Measurements from ENCODE around the gene NCF4.

NCF4 gene

DNA sequence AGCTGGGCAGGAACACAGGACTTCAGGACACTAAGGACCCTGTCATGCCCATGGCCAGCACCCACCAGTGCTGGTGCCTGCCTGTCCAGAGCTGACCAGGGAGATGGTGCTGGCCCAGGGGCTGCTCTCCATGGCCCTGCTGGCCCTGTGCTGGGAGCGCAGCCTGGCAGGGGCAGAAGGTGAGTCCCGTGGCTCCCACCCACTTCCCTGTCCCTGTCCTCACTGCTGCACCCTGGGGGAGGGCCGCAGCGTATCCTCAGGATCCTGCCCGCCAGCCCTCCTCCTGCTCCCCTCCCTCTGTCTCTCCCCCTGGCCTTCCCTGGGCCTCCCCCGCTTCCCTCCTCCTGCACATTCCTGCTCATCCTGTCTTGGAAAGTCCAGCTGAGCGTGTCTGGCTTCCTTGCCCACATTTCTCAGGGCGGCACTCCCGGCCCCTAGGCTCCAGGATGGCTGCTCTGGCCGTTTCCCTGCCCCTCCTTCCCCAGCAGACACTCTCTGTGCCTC lies 61.4 kb downstream of the NCF4 start:
- DNase-seq (ENCODE audit: low read depth): peak; percentile 19

DNA sequence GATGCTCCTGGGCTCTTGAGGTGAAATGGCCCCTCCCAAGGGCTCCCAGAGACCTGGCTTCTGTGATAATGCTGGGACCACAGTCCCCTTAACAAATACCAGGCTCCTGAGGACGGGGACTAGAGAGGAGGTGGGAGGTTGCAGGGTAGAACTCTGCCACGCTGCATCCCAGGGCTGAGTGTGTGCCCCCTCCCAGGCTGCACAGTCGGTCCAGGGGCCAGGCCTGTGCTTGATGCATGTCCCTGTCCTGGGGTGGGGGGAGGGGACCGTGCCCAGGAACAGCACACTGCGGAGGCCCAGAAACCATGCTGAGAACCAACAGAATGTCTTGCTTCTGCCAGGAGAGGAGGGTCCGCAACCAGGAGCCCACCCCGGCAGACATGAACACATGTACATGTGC lies 61.9 kb downstream of the NCF4 start:
- no peak for DNase-seq (ENCODE audit: low read depth)

DNA sequence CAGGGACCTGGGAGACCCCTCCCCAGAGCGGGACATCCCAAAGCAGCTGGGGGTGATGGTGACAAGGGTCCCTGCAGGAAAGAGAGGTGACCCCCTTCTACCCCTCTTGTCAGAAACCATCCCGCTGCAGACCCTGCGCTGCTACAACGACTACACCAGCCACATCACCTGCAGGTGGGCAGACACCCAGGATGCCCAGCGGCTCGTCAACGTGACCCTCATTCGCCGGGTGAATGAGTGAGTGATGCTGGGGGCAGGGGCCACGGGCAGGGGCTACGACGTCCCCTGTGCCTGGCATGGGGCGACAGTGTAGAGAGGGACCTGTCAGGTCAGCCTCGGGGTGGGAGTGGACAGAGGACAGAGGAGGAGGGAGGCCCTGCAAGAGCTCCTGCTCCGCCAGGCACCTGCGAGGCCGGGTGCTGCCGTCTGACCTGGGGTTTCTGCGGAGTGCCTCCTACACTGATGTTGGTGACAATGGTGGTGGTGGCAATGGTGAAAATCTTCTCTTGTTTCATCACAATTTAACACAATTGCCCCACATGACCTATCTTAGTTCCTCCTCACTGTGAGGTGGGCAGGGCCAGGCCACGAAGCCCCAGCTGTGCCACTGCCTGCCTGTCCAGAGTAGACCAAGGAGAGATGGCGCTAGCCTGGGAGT lies 62.5 kb downstream of the NCF4 start:
- DNase-seq (ENCODE audit: low read depth): no peak

DNA sequence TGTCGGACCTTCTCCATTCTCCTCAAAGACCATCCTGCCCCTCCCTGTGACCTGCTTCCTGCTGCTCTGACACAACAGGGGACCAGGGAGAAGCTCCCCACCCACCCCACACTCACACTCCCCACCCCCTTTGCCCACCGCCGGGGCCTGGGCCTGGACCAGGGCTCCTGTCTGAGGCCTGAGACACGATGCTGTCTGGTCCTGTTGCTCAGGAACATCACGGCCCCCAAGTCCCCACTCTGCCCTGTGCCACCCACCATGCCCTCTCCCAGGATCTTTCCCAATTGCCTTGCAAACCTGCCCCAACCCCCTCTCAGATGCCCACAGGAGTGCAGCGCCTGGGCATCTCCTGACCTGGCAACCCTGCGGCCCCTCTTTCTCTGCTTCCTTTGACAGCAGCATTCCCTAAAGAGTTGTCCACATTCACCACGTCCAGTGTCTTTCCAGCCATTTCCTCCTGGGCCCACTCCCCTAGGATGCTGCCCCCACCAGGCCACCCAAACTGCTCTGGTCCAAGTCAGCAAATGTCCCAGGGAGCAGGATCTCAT lies 63.4 kb downstream of the NCF4 start:
- DNase-seq (ENCODE audit: low read depth): no peak

DNA sequence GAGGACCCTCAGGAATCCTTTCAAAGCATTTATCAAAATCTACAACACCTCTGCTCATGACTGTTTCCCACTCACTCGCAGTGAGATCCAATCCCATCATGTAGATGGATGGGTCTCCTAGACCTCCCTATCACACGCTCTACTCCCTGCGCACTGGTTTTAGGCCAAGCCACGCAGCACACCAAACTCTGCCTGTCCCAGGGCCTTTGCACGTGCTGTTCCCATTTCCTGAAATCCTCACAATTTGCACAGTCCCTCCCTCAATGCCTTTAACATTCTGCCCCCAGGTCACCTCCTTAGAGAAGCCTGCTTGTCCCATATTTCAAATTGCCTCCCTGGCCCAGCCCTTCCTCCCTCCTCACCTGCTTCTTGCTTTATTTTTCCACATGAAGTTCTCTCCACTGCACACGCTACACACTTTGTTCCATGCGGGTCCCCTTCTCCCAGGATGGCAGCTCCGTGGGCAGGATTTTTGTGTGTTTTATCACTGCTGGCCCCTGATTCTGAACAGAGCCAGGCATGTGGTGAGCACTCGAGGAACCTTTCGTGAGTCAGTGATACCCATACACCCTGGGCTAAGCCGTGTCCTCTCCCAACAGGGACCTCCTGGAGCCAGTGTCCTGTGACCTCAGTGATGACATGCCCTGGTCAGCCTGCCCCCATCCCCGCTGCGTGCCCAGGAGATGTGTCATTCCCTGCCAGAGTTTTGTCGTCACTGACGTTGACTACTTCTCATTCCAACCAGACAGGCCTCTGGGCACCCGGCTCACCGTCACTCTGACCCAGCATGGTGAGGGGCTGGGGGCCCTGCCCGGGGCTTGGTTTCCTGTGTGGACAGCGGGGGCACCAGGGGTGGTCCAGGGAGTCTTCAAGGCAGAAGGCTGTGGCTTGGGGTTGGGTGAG lies 64.8 kb downstream of the NCF4 start:
- DNase-seq (ENCODE audit: low read depth): no peak

DNA sequence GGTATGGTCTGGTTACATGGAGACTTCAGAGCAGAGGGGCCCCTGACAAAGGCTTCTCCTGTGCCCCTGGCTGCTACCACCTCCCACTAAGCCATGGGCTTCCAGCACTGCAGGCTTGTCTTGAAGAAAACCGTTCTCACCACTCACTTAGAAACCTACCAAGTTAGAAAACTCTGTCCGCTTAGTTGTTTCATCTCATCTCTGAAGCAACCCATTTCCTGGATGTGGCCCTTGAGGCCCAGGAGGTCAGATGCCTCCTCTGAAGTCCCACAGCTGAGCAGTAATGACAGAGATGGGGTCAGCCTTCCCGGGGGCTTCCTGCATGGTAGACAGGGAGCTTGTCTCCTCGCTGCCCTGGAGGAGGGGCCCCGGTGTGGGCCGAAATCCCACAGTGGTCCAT lies 65.5 kb downstream of the NCF4 start:
- no peak for DNase-seq (ENCODE audit: low read depth)

DNA sequence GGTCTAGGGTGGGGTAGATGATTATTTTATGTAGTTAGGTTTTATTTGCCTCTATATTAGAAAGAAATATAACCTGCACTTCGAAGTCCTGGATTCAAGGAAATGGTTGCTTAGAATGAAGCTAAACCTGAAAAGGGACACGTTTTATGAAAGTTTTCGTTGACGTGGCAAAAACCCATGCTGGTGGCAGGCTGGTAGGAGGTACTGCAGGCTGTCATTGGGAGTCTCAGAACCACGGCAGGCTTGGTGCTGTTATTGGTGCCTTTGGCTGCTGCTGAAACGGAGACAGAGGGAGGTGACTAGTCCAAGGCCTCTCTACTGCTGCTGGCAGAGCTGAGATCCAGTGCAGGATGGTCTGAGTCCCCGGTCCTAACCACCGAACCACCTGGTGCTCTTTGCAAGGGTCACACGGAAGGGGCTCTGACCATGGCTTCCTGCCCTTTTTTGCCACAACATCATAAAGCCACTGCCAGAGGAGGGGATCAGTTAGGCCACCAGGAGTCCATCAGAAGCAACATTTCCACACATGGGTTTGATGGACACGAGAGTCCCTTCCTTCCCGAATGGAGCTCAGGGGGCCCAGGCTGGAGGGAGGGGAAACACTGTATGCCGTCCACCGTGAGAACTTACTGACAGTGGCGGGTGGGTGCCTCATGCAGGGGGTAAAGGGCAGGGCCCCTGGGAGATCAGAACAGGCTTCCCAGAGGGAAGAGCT lies 66.1 kb downstream of the NCF4 start:
- no peak for DNase-seq (ENCODE audit: low read depth)
